HG02623 (cell line): Measurements from ENCODE around the gene HMCN2.

Experiments used
- ATAC-seq: cut with Tn5 transposase; IDR thresholded peaks from one replicate; pipeline ENCODE4 v1.9.1; 2021; ENCODE audit warnings: moderate library complexity; ENCODE audit not compliant: unreplicated experiment

Gene HMCN2

GRCh38 chr9:130345009-130345896 lies 79.7 kb downstream of the HMCN2 start:
- ATAC-seq, result no peak

- ATAC-seq, result no peak
Observed at GRCh38 chr9:130345897-130346385, 80.4 kb downstream of the HMCN2 start.

GRCh38 chr9:130346431-130346830 lies 80.9 kb downstream of the HMCN2 start:
- no peak for ATAC-seq

GRCh38 chr9:130347036-130347435 lies 81.5 kb downstream of the HMCN2 start:
- no peak for ATAC-seq

DNA sequence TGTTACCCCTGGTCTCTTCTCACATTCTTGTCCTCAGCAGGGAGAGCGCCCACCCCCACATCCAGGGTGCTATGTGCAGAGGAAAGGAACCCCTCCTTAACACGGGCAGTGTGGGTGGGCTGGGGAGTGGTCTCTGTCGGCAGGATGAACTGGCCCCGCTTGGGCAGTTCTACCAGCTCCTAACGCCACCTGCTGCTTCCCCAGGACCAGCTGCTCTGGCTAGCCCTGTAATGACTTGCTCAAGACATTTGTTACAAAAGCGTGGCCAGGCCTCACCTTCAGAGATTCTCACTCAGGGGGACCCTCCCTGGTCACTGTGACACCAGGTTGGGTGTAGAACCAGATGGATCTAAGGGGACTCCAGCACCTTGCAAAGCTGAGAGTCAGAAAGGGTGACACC lies 82.4 kb downstream of the HMCN2 start:
- ATAC-seq, result no peak

DNA sequence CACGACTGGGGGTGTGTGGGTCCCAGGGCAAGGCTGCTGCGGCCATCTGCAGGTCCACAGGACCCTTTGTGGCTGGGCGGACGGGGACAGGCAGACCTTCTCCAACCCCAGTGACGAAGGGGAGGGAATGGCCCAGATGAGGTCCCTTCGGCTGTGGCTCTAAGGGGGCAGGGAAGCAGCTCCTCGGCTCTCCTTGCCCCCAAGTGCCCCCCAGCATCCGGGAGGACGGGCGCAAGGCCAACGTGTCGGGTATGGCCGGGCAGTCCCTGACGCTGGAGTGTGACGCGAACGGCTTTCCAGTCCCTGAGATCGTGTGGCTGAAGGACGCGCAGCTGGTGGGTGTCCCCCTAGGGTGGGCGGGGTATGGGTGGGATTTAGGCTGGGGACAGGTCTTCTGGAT lies 82.8 kb downstream of the HMCN2 start:
- ATAC-seq, result no peak

DNA sequence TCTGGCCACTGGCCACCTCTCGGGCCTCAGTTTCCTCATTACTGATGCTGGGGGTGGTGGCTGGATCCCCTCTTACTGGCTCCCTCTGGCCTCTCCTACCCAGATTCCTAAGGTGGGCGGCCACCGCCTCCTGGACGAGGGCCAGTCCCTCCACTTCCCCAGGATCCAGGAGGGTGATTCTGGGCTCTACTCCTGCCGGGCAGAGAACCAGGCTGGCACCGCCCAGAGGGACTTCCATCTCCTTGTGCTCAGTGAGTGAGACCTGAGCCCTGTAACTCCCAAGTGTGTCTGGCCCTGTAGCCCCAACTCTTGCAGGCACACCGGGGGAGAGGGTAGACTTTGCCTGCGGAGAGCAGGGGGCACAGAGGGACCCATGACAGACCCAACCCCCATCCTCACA lies 83.3 kb downstream of the HMCN2 start:
- no peak for ATAC-seq

DNA sequence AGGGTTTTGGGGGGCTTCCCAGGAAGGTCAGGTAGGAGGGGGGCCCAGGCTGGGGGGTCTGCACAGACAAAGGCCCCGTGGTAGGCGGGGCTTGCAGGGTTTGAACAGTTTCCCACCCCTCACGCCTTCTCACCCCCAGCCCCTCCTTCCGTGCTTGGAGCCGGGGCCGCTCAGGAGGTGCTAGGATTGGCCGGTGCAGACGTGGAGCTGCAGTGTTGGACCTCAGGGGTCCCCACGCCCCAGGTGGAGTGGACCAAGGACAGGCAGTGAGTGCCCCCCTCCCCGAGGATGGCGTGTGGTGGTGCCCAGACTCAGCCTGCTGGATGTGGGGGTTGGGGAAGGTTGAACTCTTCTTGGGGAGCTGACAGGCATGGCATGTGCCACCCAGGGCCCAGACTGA lies 83.8 kb downstream of the HMCN2 start:
- no peak for ATAC-seq

DNA sequence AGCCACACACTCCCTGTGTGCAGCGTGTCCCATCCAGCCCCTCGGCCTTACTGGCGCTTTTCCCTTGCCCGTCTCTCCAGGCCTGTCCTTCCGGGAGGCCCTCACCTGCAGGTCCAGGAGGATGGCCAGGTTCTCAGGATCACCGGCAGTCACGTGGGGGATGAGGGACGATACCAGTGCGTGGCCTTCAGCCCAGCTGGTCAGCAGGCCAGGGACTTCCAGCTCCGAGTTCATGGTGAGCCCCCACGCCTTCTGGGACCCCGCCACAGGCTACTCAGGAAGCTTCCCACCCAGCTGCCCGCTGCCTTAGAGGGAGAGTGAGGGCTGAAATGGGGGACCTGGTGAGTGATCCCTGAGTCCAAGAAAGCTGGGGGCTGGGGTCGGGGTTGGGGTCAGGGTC lies 85.8 kb downstream of the HMCN2 start:
- ATAC-seq, result no peak

DNA sequence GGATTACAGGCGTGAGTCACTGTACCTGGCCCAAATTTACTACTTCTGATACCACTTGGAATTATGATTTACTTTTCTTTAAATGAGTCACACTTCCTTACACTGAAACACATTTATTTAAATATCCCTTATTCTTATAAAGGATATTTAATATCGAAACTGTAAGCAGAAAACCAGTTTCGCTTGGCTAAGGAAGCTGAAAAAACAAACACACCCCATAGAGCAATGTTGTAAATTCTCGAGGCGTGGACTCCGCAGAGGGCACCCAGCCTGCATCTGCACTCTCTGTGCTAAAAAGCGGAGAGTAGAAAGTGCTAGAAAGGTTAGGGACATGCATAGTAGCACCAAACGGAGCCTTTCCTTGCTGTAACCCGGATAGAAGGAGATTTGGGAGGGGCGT lies 86.5 kb downstream of the HMCN2 start:
- no peak for ATAC-seq

DNA sequence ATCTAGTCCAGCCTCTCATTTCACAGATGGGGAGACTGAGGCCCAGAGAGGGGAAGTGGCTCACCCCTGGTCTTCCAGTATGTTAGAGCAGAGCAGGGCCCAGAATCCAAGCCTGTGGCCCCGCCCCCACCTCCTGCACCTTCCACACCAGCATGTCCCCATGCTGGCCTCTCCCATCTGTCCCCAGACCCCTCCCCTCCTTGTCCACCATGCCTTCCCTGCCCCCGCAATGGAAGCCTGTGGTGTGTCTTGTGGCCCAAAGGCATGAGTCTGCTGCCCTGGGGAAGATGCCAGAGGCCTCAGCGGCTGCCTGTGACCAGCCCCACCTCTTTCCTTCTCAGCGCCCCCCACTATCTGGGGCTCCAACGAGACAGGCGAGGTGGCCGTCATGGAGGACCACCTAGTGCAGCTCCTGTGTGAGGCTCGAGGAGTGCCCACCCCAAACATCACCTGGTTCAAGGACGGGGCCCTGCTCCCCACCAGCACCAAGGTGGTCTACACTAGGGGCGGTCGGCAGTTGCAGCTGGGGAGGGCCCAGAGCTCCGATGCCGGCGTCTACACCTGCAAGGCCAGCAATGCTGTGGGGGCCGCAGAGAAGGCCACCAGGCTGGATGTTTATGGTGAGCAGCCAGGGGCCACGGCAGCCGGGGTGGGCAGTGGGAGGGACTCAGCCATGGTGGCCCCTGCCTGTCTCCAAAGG lies 87.2 kb downstream of the HMCN2 start:
- ATAC-seq, result no peak

GRCh38 chr9:130354378-130354777 lies 88.8 kb downstream of the HMCN2 start:
- no peak for ATAC-seq

DNA sequence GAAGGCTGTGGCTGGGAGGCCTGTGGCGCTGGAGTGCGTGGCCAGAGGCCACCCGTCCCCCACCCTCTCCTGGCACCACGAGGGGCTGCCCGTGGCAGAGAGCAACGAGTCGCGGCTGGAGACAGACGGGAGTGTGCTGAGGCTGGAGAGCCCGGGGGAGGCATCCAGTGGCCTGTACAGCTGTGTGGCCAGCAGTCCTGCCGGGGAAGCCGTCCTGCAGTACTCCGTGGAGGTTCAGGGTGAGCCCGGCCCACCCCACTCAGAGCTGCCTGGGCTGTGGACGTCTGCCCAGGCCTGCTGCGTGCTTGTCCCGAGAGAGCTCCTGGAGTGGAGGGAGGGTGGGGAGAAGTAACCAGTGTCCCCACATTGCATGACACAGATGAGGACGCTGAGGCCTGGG lies 89.2 kb downstream of the HMCN2 start:
- no peak for ATAC-seq

- ATAC-seq, result no peak
Observed at GRCh38 chr9:130356033-130356432, 90.5 kb downstream of the HMCN2 start.

- ATAC-seq, result no peak
Observed at GRCh38 chr9:130356877-130357584, 91.5 kb downstream of the HMCN2 start.

DNA sequence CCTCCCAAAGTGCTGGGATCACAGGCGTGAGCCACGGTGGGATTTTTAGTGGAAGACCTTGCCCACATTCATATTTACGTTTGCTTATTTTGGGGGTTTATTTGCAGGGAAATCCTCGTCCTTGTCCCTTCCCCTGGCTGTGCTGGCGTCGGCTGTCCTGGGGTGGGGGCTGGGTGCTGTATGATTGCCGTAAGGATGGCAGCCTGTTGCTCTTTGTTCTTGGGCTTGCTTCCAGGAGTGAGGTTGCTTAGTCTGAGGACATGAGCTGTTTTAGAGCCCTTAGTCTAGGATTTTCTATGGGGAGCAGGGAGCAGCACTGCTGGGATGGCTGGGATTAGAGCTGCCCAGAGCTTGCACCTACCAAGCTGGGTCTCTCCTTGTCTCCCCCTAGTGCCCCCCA lies 93.4 kb downstream of the HMCN2 start:
- no peak for ATAC-seq

GRCh38 chr9:130359819-130360218 lies 94.3 kb downstream of the HMCN2 start:
- ATAC-seq, result no peak

DNA sequence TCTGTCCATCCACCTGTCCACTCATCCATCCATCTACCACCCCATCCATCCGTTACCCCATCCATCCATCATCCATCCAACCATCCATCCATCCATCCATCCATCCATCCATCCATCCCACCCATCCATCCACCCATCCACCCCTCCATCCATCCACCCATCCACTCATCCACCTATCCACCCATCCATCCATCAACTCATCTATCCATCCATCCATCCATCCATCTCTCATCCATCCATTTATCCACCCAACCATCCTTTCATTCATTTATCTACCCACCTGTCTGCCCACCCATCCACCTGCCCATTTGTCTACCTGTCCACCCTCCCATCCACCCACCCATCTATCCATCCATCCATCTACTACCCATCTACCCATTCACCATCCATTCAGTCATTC lies 95.1 kb downstream of the HMCN2 start:
- no peak for ATAC-seq

- no peak for ATAC-seq
Observed at GRCh38 chr9:130361873-130362362, 96.4 kb downstream of the HMCN2 start.

- ATAC-seq, result no peak
Observed at GRCh38 chr9:130362691-130363090, 97.1 kb downstream of the HMCN2 start.

GRCh38 chr9:130363755-130364404 lies 98.3 kb downstream of the HMCN2 start:
- ATAC-seq, result no peak
